Activated naive CD4-positive, alpha-beta T cell treated with anti-CD3 and anti-CD28 coated beads for 36 hours (primary cell): Measurements from ENCODE around the gene ACTRT3. TPM values are rescaled to one million over a fixed set of nuclear protein-coding genes. Genes with fewer than 3 reads are reported as not detected.

Source experiments
- CTCF ChIA-PET: fragments of 350-600 bp; sonication (Branson Sonifier 250); formaldehyde crosslinking; loops from one replicate; lab custom pipeline; 2021; ENCODE audit warnings: antibody characterized with exemption; lab: Charles Lee
- DNase-seq: peaks from one replicate; pipeline ENCODE4 v3.0.0-alpha.2; 2020
- H3K27ac Mint-ChIP-seq: one replicate; pipeline ENCODE4 v1.8.0; 2021; ENCODE audit warnings: mild to moderate bottlenecking, mixed read lengths
- H3K27me3 Mint-ChIP-seq: one replicate; pipeline ENCODE4 v1.8.0; 2021; ENCODE audit warnings: low read depth, mixed read lengths
- H3K36me3 Mint-ChIP-seq: one replicate; pipeline ENCODE4 v1.8.0; 2021; ENCODE audit warnings: low read depth, mixed read lengths
- H3K4me1 Mint-ChIP-seq: one replicate; pipeline ENCODE4 v1.8.0; 2021; ENCODE audit warnings: low read depth, mixed read lengths
- H3K4me3 Mint-ChIP-seq: one replicate; pipeline ENCODE4 v1.8.0; 2021; ENCODE audit warnings: mild to moderate bottlenecking, moderate library complexity, mixed read lengths
- H3K9me3 Mint-ChIP-seq: one replicate; pipeline ENCODE4 v1.8.0; 2021; ENCODE audit warnings: mixed read lengths
- intact Hi-C: fragments of 100-400 bp; cut with micrococcal nuclease; formaldehyde crosslinking; loops from one replicate; pipeline ENCODE4 v1.15.1; 2023
- total RNA-seq, 2 experiments: library from RNA; stranded (reverse); gene quantifications; one replicate each; pipeline ENCODE4 v1.2.3, GENCODE V29; 2021

ACTRT3 gene
- under 1 TPM in 1 of 2 experiments, not detected in 1; 0.30 TPM for total RNA-seq

- intact Hi-C loops: loop anchor here (10.0 kb wide), 2 partner anchors 925 to 1495 kb away; no protein-coding TSS in a partner anchor
- CTCF ChIA-PET: interaction anchor here (0.6 to 1.2 kb wide), 5 partner anchors 16 to 642 kb away, joined by 3 to 5 read pairs (median 3); no protein-coding TSS in a partner anchor
- Mint-ChIP-seq H3K27ac (peak within 1 kb of the TSS; percentile 46), H3K36me3 (peaks cover 3% of the 10 kb centered on the region), H3K4me3 (peak within 1 kb of the TSS; percentile 85), H3K4me1 (peaks cover 19% of the 10 kb centered on the region), H3K9me3 (no peaks in the 10 kb centered on the region), H3K27me3 (no peaks in the 10 kb centered on the region)
- DNase-seq: peak; percentile 63
These were observed at the start of gene ACTRT3 for GRCh38 chr3:169769287-169770181. Gene ACTRT3 (minus strand): TSS chr3:169769561. CDS start chr3:169769520, 41 bp downstream.

- H3K27me3 Mint-ChIP-seq: no peaks in the 10 kb centered on the region
- DNase-seq: no peak
- H3K4me1 Mint-ChIP-seq: peaks cover 11% of the 10 kb centered on the region
- intact Hi-C loops: no loop called here
- H3K36me3 Mint-ChIP-seq: peaks cover 5% of the 10 kb centered on the region
- H3K9me3 Mint-ChIP-seq: peaks cover 9% of the 10 kb centered on the region
- H3K27ac Mint-ChIP-seq: no peak overlapping the region
- H3K4me3 Mint-ChIP-seq: no peak overlapping the region
- CTCF ChIA-PET: no interaction called here
These were observed 49.0 kb upstream of the ACTRT3 start for GRCh38 chr3:169818316-169818715.

GRCh38 chr3:169815590-169816150 lies 46.3 kb upstream of the ACTRT3 start:
- Mint-ChIP-seq H3K4me3 (no peak overlapping the region), H3K4me1 (peaks cover 19% of the 10 kb centered on the region), H3K36me3 (peaks cover 5% of the 10 kb centered on the region), H3K27ac (no peak overlapping the region), H3K9me3 (peaks cover 9% of the 10 kb centered on the region), H3K27me3 (no peaks in the 10 kb centered on the region)
- no peak for DNase-seq
- CTCF ChIA-PET: interaction anchor here (0.7 to 1.3 kb wide), 2 partner anchors 42 to 997 kb away, joined by 3 read pairs; no protein-coding TSS in a partner anchor
- intact Hi-C loops: no loop called here

GRCh38 chr3:169813757-169814517 lies 44.6 kb upstream of the ACTRT3 start:
- peak overlapping the region; percentile 82 for H3K4me3 Mint-ChIP-seq
- intact Hi-C loops: loop anchor here (1.0 to 5.0 kb wide), 12 partner anchors 41 to 1093 kb away; partner anchors contain the start of genes EIF5A2, MECOM, MYNN and PHC3
- H3K4me1 Mint-ChIP-seq: peaks cover 19% of the 10 kb centered on the region
- DNase-seq: peak; percentile 88
- no peaks in the 10 kb centered on the region for H3K27me3 Mint-ChIP-seq
- CTCF ChIA-PET: interaction anchor here (0.6 to 0.8 kb wide), 2 partner anchors 56 to 165 kb away, joined by 3 read pairs; partner anchors contain the start of gene LRRC31
- H3K36me3 Mint-ChIP-seq: peaks cover 5% of the 10 kb centered on the region
- peaks cover 9% of the 10 kb centered on the region for H3K9me3 Mint-ChIP-seq
- H3K27ac Mint-ChIP-seq: peak overlapping the region; percentile 79

- Mint-ChIP-seq H3K9me3 (peaks cover 9% of the 10 kb centered on the region), H3K27me3 (no peaks in the 10 kb centered on the region), H3K27ac (peak overlapping the region; percentile 79), H3K36me3 (peaks cover 5% of the 10 kb centered on the region), H3K4me1 (peaks cover 19% of the 10 kb centered on the region), H3K4me3 (peak overlapping the region; percentile 82)
- CTCF ChIA-PET: interaction anchor here (0.6 kb wide), 1 partner anchor 57 kb away, joined by 3 read pairs; the partner anchor contains the start of gene LRRC31
- no peak for DNase-seq
- intact Hi-C loops: loop anchor here (1.0 to 5.0 kb wide), 12 partner anchors 40 to 1094 kb away; partner anchors contain the start of genes EIF5A2, MECOM, MYNN and PHC3
These were observed 43.9 kb upstream of the ACTRT3 start for GRCh38 chr3:169813278-169813677.

GRCh38 chr3:169812332-169813235 lies 43.2 kb upstream of the ACTRT3 start, which contains the start of the genes LRRC34 and LRRIQ4:
Gene LRRC34 (minus strand): TSS chr3:169812904. CDS start chr3:169812548, 356 bp downstream.
Gene LRRIQ4 (plus strand): TSS chr3:169812870. CDS start chr3:169821922, 9,052 bp downstream.
- CTCF ChIA-PET: no interaction called here
- Mint-ChIP-seq H3K27ac (peak within 1 kb of the TSS; percentile 79), H3K9me3 (peaks cover 9% of the 10 kb centered on the region), H3K27me3 (no peaks in the 10 kb centered on the region), H3K4me1 (peaks cover 19% of the 10 kb centered on the region), H3K4me3 (peak within 1 kb of the TSS; percentile 82), H3K36me3 (peaks cover 5% of the 10 kb centered on the region)
- intact Hi-C loops: loop anchor here (1.0 to 5.0 kb wide), 12 partner anchors 39 to 1095 kb away; partner anchors contain the start of genes EIF5A2, MECOM, MYNN and PHC3
- peak; percentile 91 for DNase-seq

- CTCF ChIA-PET: no interaction called here
- peaks cover 9% of the 10 kb centered on the region for H3K9me3 Mint-ChIP-seq
These were observed 42.4 kb upstream of the ACTRT3 start for GRCh38 chr3:169811631-169812331.

GRCh38 chr3:169809230-169809795 lies 40.0 kb upstream of the ACTRT3 start:
- Mint-ChIP-seq H3K36me3 (no peaks in the 10 kb centered on the region), H3K4me1 (peaks cover 18% of the 10 kb centered on the region), H3K4me3 (no peak overlapping the region), H3K27me3 (no peaks in the 10 kb centered on the region), H3K27ac (no peak overlapping the region), H3K9me3 (no peaks in the 10 kb centered on the region)
- intact Hi-C loops: no loop called here
- CTCF ChIA-PET: interaction anchor here (0.6 to 1.7 kb wide), 3 partner anchors 53 to 157 kb away, joined by 3 to 4 read pairs (median 4); no protein-coding TSS in a partner anchor
- DNase-seq: no peak

More at GRCh38 chr3:169811631-169812331, 42.4 kb upstream of the ACTRT3 start:
- peak; percentile 28 for DNase-seq
- H3K36me3 Mint-ChIP-seq: peaks cover 5% of the 10 kb centered on the region
- peak overlapping the region; percentile 52 for H3K27ac Mint-ChIP-seq
- intact Hi-C loops: loop anchor here (2.0 to 5.0 kb wide), 5 partner anchors 136 to 1096 kb away; partner anchors contain the start of genes EIF5A2, MECOM and PHC3
- peaks cover 19% of the 10 kb centered on the region for H3K4me1 Mint-ChIP-seq
- no peaks in the 10 kb centered on the region for H3K27me3 Mint-ChIP-seq
- peak overlapping the region; percentile 82 for H3K4me3 Mint-ChIP-seq

GRCh38 chr3:169804681-169805080 lies 35.3 kb upstream of the ACTRT3 start:
- Mint-ChIP-seq H3K27ac (no peak overlapping the region), H3K9me3 (no peaks in the 10 kb centered on the region), H3K4me3 (no peak overlapping the region), H3K36me3 (peaks cover 6% of the 10 kb centered on the region), H3K4me1 (no peaks in the 10 kb centered on the region), H3K27me3 (no peaks in the 10 kb centered on the region)
- intact Hi-C loops: no loop called here
- CTCF ChIA-PET: no interaction called here
- no peak for DNase-seq

- H3K4me3 Mint-ChIP-seq: no peak overlapping the region
- intact Hi-C loops: no loop called here
- H3K36me3 Mint-ChIP-seq: peaks cover 18% of the 10 kb centered on the region
- H3K27me3 Mint-ChIP-seq: no peaks in the 10 kb centered on the region
- H3K4me1 Mint-ChIP-seq: no peaks in the 10 kb centered on the region
- no peak overlapping the region for H3K27ac Mint-ChIP-seq
- DNase-seq: no peak
- CTCF ChIA-PET: no interaction called here
- no peaks in the 10 kb centered on the region for H3K9me3 Mint-ChIP-seq
These were observed 23.0 kb upstream of the ACTRT3 start for GRCh38 chr3:169792359-169792758.
